Measurements from ENCODE around the gene TBL1X.
A peak's percentile ranks its signal among the peaks of the same experiment; 100 is the strongest.

Gene TBL1X

DNA sequence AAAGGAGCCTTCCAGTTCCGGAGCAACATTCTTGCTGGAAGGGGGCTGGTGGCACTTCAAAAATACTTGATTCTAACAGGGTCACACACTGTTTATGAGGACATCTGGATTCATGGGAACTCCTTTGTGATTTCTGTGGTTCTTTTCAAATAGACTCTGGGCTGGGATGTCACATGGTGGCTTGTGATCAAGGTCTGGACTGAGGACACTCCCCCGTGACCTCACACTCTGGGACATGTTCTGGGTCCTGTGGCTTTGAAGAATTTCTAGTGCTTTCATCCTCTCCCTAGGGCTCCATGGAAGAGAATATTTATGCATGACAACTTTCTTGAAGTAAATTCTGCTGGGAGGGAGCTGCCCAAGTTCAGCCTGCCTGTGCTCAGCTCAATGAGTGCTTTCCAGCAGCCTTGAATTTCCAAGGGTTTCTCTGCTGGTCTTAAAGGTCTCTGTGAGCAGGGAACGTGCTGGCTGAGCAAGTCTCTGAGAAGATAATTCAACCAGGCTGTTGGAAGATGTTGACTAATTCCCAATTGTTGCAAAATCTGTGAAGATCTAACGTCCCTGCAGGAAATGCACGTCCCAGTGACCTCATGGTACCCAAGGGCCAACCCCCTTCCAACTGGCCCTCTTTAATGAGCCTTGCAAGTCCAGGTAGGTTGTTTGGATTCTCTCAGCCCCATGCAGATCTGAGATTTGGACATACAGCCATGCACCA, 264.5 kb downstream of the TBL1X start:
- H3K4me3 ChIP-seq (ENCODE audit: low read length), result no peak overlapping the region
- TF ChIP-seq, protein P1, sequence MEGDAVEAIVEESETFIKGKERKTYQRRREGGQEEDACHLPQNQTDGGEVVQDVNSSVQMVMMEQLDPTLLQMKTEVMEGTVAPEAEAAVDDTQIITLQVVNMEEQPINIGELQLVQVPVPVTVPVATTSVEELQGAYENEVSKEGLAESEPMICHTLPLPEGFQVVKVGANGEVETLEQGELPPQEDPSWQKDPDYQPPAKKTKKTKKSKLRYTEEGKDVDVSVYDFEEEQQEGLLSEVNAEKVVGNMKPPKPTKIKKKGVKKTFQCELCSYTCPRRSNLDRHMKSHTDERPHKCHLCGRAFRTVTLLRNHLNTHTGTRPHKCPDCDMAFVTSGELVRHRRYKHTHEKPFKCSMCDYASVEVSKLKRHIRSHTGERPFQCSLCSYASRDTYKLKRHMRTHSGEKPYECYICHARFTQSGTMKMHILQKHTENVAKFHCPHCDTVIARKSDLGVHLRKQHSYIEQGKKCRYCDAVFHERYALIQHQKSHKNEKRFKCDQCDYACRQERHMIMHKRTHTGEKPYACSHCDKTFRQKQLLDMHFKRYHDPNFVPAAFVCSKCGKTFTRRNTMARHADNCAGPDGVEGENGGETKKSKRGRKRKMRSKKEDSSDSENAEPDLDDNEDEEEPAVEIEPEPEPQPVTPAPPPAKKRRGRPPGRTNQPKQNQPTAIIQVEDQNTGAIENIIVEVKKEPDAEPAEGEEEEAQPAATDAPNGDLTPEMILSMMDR (IDR thresholded peaks at IDR 0.05; ENCODE audit: insufficient read depth, low read depth, low read length, missing control alignments), result no peak
- peak; percentile 52 for DNase-seq (ENCODE audit: low read depth)

DNA sequence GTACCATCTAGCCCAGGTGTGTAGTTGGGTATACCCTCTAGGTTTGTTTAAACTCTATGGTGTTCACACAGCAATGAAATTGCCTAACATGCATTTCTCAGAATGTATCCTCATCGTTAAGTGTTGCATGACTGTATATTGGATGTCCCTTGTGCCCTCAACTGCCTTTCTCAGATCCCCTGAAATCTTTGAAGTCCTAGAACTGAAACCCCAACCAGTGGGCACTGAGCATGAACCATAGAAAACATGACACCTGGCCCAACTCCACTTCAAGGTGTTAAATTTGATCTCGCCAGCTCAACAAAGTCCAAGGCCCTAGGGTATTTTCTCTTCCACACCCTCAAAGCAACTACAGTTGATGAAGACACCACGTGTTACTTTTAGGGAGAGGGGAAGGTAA, 265.2 kb downstream of the TBL1X start:
- no peak overlapping the region for H3K4me3 ChIP-seq (ENCODE audit: low read length)
- DNase-seq (ENCODE audit: low read depth), result peak; percentile 68
- TF ChIP-seq, protein P1 (IDR thresholded peaks at IDR 0.05; ENCODE audit: insufficient read depth, low read depth, low read length, missing control alignments), result no peak

DNA sequence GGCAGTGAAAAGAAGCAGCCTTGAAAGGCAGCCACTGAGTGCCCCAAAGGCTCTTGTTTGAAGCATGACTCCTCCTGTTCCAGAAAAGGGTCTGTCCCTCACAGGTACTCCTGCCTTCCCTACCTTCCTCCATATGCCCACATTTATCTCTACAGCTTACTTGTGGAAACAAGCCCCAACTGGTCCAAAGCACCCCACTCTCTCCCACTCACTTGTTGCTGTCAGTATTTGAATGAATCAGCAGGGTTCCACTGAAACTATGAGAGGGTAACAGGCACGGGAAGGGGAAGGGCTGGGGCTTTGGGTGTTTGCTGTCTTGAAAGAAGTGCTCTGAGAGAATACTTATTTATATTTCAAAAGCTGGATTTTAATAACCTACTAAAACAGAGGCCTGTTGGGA, 265.9 kb downstream of the TBL1X start:
- no peak overlapping the region for H3K4me3 ChIP-seq (ENCODE audit: low read length)
- DNase-seq (ENCODE audit: low read depth), result peak; percentile 90
- TF ChIP-seq, protein P1 (IDR thresholded peaks at IDR 0.05; ENCODE audit: insufficient read depth, low read depth, low read length, missing control alignments), result no peak

GRCh38 chrX:9737363-9737762, 272.5 kb downstream of the TBL1X start:
- peak; percentile 55 for DNase-seq (ENCODE audit: low read depth)
- H3K4me3 ChIP-seq (ENCODE audit: low read length), result no peak overlapping the region
- TF ChIP-seq, protein P1 (IDR thresholded peaks at IDR 0.05; ENCODE audit: insufficient read depth, low read depth, low read length, missing control alignments), result no peak

- H3K4me3 ChIP-seq (ENCODE audit: low read length), result no peak overlapping the region
- TF ChIP-seq, protein P1 (IDR thresholded peaks at IDR 0.05; ENCODE audit: insufficient read depth, low read depth, low read length, missing control alignments), result no peak
- DNase-seq (ENCODE audit: low read depth), result no peak
Observed at GRCh38 chrX:9738151-9738550, 273.3 kb downstream of the TBL1X start.

DNA sequence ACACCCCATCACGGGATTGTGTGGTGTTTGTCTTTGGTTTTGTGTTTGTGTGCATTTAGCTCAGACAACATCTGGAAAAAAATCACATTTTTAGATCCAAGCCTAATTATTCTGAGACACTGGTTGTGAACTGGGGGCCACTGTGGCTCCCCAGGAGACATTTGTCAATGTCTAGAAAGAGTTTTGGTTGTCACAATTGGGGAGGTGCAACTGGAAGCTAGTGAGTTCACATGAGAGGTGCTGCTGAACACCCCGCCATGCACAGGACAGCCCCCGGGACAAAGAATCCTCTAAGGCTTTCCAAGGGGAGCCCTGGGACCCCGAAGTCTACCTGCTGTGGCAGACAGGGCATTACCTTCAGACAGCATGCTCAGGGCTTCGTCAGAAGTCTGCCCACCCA, 274.3 kb downstream of the TBL1X start:
- TF ChIP-seq, protein P1 (IDR thresholded peaks at IDR 0.05; ENCODE audit: insufficient read depth, low read depth, low read length, missing control alignments), result no peak
- no peak overlapping the region for H3K4me3 ChIP-seq (ENCODE audit: low read length)
- no peak for DNase-seq (ENCODE audit: low read depth)

Measured in epithelial cell of esophagus (primary cell).